PC-3 (cell line): ENCODE data around the gene CCDC32. TPM values are rescaled to one million over a fixed set of nuclear protein-coding genes. Genes with fewer than 3 reads are reported as not detected.

ENCODE experiments used
- ATAC-seq: fragments of 200-7000 bp; cut with Tn5 transposase; 2 replicates; pipeline ENCODE4 v1.9.1; 2020; ENCODE audit warnings: mild to moderate bottlenecking, moderate library complexity
- BruUV-seq: library from RNA; stranded (reverse); fragments of 400-500 nt; replicated peaks from 2 replicates; lab custom pipeline; 2021; lab: Mats Ljungman, UMichigan
- CTCF ChIA-PET: fragments of 300-600 bp; sonication (Branson Sonifier 250); formaldehyde crosslinking; loops from one replicate; lab custom pipeline; 2022; ENCODE audit warnings: antibody characterized with exemption; lab: Charles Lee
- POLR2A ChIA-PET: fragments of 300-600 bp; sonication (Branson Sonifier 250); formaldehyde crosslinking; loops from one replicate; lab custom pipeline; 2022; ENCODE audit warnings: antibody characterized with exemption; ENCODE audit not compliant: unreplicated experiment; lab: Charles Lee
- DNase-seq: peaks from one replicate; pipeline ENCODE4 v3.0.0-alpha.2; 2015
- H2AFZ ChIP-seq: fragments of 300-600 bp; sonication (generic); 2 replicates; pipeline ENCODE4 v1.6.0; 2016; ENCODE audit warnings: antibody characterized with exemption, low read length
- H3F3A ChIP-seq: fragments of 300-600 bp; sonication (generic); one replicate; pipeline ENCODE4 v1.6.0; 2017; ENCODE audit warnings: antibody characterized with exemption, low read length, control low read depth, mild to moderate bottlenecking; ENCODE audit not compliant: unreplicated experiment
- H3K27ac ChIP-seq: fragments of 300-600 bp; sonication (generic); 2 replicates; pipeline ENCODE4 v1.5.1; 2016; ENCODE audit warnings: mild to moderate bottlenecking, low read length
- H3K27me3 ChIP-seq: fragments of 300-600 bp; sonication (generic); 2 replicates; pipeline ENCODE4 v1.6.1; 2016; ENCODE audit warnings: low read length, mixed read lengths
- H3K36me3 ChIP-seq: fragments of 300-600 bp; sonication (generic); 2 replicates; pipeline ENCODE4 v1.6.1; 2016; ENCODE audit warnings: low read depth, mixed run types, low read length, mixed read lengths
- H3K4me1 ChIP-seq: fragments of 300-600 bp; sonication (generic); 2 replicates; pipeline ENCODE4 v1.5.1; 2016; ENCODE audit warnings: low read length; ENCODE audit not compliant: insufficient read depth
- H3K4me2 ChIP-seq: fragments of 300-600 bp; sonication (generic); 2 replicates; pipeline ENCODE4 v1.6.0; 2016; ENCODE audit warnings: low read length
- H3K4me3 ChIP-seq: fragments of 300-600 bp; sonication (generic); 2 replicates; pipeline ENCODE4 v1.5.1; 2016; ENCODE audit warnings: mild to moderate bottlenecking, low read length, mixed read lengths
- H3K79me2 ChIP-seq: fragments of 300-600 bp; sonication (generic); 2 replicates; pipeline ENCODE4 v1.6.1; 2017; ENCODE audit warnings: low read length, mixed read lengths
- H3K9ac ChIP-seq: fragments of 300-600 bp; sonication (generic); 2 replicates; pipeline ENCODE4 v1.6.0; 2016; ENCODE audit warnings: mild to moderate bottlenecking, low read length
- H3K9me2 ChIP-seq: fragments of 300-600 bp; sonication (generic); replicated peaks from 2 replicates; pipeline ENCODE4 v1.6.1; 2016; ENCODE audit warnings: mixed run types, low read length, mixed read lengths
- H3K9me3 ChIP-seq: fragments of 300-600 bp; sonication (generic); 2 replicates; pipeline ENCODE4 v1.6.1; 2016; ENCODE audit warnings: low read length, mixed read lengths
- H4K20me1 ChIP-seq: fragments of 300-600 bp; sonication (generic); 2 replicates; pipeline ENCODE4 v1.6.1; 2016; ENCODE audit warnings: low read length, mixed read lengths
- CTCF ChIP-seq: fragments of 300-600 bp; sonication (generic); conservative IDR thresholded peaks from 2 replicates; pipeline ENCODE4 v1.5.1; 2017; ENCODE audit warnings: antibody characterized with exemption, low read depth, mild to moderate bottlenecking, low read length
- EZH2 ChIP-seq: fragments of 300-600 bp; sonication (generic); IDR thresholded peaks from one replicate; pipeline ENCODE4 v1.6.1; 2017; ENCODE audit warnings: antibody characterized with exemption, mild to moderate bottlenecking, low read length; ENCODE audit not compliant: unreplicated experiment
- EZH2phosphoT487 ChIP-seq: fragments of 300-600 bp; sonication (generic); IDR thresholded peaks from 2 replicates; pipeline ENCODE4 v1.6.1; 2018; ENCODE audit warnings: mild to moderate bottlenecking, antibody characterized with exemption, low read length, borderline replicate concordance
- intact Hi-C: fragments of 100-400 bp; cut with micrococcal nuclease; formaldehyde crosslinking; loops from 2 replicates; pipeline ENCODE4 v1.9.0; 2023
- total RNA-seq: library from RNA; depleted of rRNA; stranded (reverse); fragments of >200 nt; gene quantifications from 2 replicates; pipeline ENCODE4 v1.2.3, GENCODE V29; 2014

The CCDC32 gene
- total RNA-seq, 1 experiment from 2014 or later = 16.1 TPM

- Histone ChIP-seq H3K9me2 (no peaks in the 10 kb centered on the region), H3F3A (no peaks in the 10 kb centered on the region), H3K4me3 (peak overlapping the region; percentile 67), H3K4me2 (peak overlapping the region; percentile 93), H3K27ac (no peak overlapping the region), H2AFZ (peak overlapping the region; percentile 87), H3K27me3 (no peaks in the 10 kb centered on the region), H3K79me2 (no peaks in the 10 kb centered on the region), H3K36me3 (no peaks in the 10 kb centered on the region), H4K20me1 (no peaks in the 10 kb centered on the region), H3K9me3 (no peaks in the 10 kb centered on the region), H3K4me1 (peaks cover 14% of the 10 kb centered on the region), H3K9ac (peak overlapping the region; percentile 50)
- POLR2A ChIA-PET = no interaction called here
- BruUV-seq = no TSS peak
- ATAC-seq (peak; percentile 70), DNase-seq (peak; percentile 72)
- intact Hi-C loops = loop anchor here (10.0 kb wide), 1 partner anchor 163 kb away; no protein-coding TSS in a partner anchor
- CTCF ChIA-PET = no interaction called here
- TF ChIP-seq EZH2phosphoT487 (no peak), EZH2 (no peak), CTCF (no peak)
These were observed 53.2 kb downstream of the CCDC32 start for GRCh38 chr15:40511472-40512133.

DNA sequence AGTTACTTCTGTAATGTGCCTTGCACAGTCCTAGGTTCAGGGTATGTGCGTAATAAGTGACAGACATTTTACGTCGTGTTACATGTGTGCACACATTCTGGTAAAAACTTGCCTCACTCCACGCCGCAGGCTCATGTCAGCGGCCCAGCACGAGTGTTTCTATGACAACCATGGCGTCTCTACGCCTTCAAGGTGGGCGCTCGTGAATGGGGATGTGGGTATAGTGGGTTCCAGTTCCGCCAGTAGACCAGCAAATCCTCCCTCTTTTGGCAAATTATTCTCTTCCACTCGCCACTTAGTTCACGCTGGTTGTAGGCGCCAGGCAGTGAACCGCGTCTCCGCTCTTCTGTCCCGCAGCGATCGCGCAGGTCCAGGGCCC, 53.8 kb downstream of the CCDC32 start:
- no peaks in the 10 kb centered on the region for H3K27me3 ChIP-seq
- CTCF ChIA-PET = no interaction called here
- no peaks in the 10 kb centered on the region for H4K20me1 ChIP-seq
- peak overlapping the region; percentile 93 for H3K4me2 ChIP-seq
- BruUV-seq = no TSS peak
- no peaks in the 10 kb centered on the region for H3K79me2 ChIP-seq
- H3K9me2 ChIP-seq = no peaks in the 10 kb centered on the region
- no peak overlapping the region for H3K27ac ChIP-seq
- no peaks in the 10 kb centered on the region for H3K9me3 ChIP-seq
- POLR2A ChIA-PET = no interaction called here
- H3K36me3 ChIP-seq = no peaks in the 10 kb centered on the region
- H3F3A ChIP-seq = no peaks in the 10 kb centered on the region
- peak overlapping the region; percentile 87 for H2AFZ ChIP-seq
- DNase-seq (no peak), ATAC-seq (peak; percentile 6)
- H3K4me1 ChIP-seq = peaks cover 14% of the 10 kb centered on the region
- H3K9ac ChIP-seq = peak overlapping the region; percentile 50
- H3K4me3 ChIP-seq = peak overlapping the region; percentile 67
- intact Hi-C loops = loop anchor here (10.0 kb wide), 1 partner anchor 164 kb away; no protein-coding TSS in a partner anchor
- TF ChIP-seq CTCF (no peak), EZH2 (no peak), EZH2phosphoT487 (no peak)

DNA sequence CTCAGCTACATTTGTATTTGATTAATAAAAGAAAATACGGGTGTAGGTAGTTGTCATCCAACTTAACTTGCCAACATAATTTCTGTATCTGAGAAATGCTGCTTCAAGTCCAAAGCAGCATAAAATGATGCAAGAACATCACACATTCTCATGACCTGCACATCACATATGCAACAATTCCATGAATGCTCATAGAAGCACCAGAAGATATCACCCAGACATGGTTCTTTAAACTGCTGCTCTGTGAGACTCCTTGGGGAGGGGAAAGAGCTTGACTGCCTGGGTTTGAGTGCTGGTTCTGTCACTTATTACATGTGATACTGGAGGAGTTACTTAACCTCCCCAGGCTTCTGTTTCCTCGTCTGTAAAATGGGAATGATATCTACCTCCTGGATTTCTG, 54.6 kb downstream of the CCDC32 start:
- no peak overlapping the region for H3K9ac ChIP-seq
- H2AFZ ChIP-seq = no peak overlapping the region
- CTCF ChIA-PET = interaction anchor here (0.6 kb wide), 1 partner anchor 9 kb away, joined by 4 read pairs; no protein-coding TSS in a partner anchor
- H3K79me2 ChIP-seq = no peaks in the 10 kb centered on the region
- no peaks in the 10 kb centered on the region for H3K9me2 ChIP-seq
- no peak overlapping the region for H3K4me3 ChIP-seq
- POLR2A ChIA-PET = no interaction called here
- DNase-seq (no peak), ATAC-seq (no peak)
- no peaks in the 10 kb centered on the region for H4K20me1 ChIP-seq
- TF ChIP-seq CTCF = no peak
- H3K4me1 ChIP-seq = peaks cover 14% of the 10 kb centered on the region
- H3K27ac ChIP-seq = no peak overlapping the region
- H3K27me3 ChIP-seq = no peaks in the 10 kb centered on the region
- intact Hi-C loops = loop anchor here (10.0 kb wide), 1 partner anchor 165 kb away; no protein-coding TSS in a partner anchor
- no peaks in the 10 kb centered on the region for H3K36me3 ChIP-seq
- H3F3A ChIP-seq = no peaks in the 10 kb centered on the region
- H3K4me2 ChIP-seq = no peak overlapping the region
- BruUV-seq = no TSS peak
- no peaks in the 10 kb centered on the region for H3K9me3 ChIP-seq
